Hepatic stellate cell (primary cell): ENCODE measurements around the gene CLINT1.
"Not testable (repeated sequence)": the region's sequence is repeated elsewhere in the genome, so short reads cannot be mapped to it uniquely, and the experiment has no call there.

ENCODE experiments used
- DNase-seq: peaks from one replicate; pipeline ENCODE4 v3.0.0; 2011; ENCODE audit warnings: low spot score

The CLINT1 gene

GRCh38 chr5:157858527-157859226 is at the start of gene CLINT1:
CLINT1 (minus strand) TSS chr5:157859145; CDS start chr5:157858970, 175 bp downstream.
- DNase-seq: peak; percentile 89

GRCh38 chr5:157908459-157908858 is 49.5 kb upstream of the CLINT1 start:
- DNase-seq: no peak

GRCh38 chr5:157907479-157907878 is 48.5 kb upstream of the CLINT1 start:
- DNase-seq: no peak

GRCh38 chr5:157903117-157903450 is 44.1 kb upstream of the CLINT1 start:
- DNase-seq: no peak

GRCh38 chr5:157902449-157903116 is 43.6 kb upstream of the CLINT1 start:
- no peak for DNase-seq

- DNase-seq: no peak
Observed at GRCh38 chr5:157900644-157901043, 41.7 kb upstream of the CLINT1 start.

DNA sequence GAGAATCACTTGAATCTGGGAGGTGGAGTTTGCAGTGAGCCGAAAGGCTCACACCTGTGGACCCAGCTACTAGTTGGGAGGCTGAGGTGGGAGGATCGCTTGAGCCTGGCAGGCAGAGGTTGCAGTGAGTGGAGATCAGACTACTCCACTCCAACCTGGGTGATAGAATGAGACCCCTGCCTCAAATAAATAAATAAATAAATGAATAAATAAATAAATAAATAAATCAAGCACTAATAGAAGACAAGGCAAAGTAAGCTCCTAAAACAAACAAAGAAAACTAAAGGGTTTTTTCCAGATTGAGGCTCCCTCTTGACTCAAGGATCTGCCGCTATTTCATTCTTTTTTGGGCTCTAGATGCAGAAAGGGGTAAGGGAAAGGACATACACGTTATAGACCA is 34.7 kb upstream of the CLINT1 start:
- DNase-seq: no peak

- DNase-seq: no peak
Observed at GRCh38 chr5:157892974-157893373, 34.0 kb upstream of the CLINT1 start.

DNA sequence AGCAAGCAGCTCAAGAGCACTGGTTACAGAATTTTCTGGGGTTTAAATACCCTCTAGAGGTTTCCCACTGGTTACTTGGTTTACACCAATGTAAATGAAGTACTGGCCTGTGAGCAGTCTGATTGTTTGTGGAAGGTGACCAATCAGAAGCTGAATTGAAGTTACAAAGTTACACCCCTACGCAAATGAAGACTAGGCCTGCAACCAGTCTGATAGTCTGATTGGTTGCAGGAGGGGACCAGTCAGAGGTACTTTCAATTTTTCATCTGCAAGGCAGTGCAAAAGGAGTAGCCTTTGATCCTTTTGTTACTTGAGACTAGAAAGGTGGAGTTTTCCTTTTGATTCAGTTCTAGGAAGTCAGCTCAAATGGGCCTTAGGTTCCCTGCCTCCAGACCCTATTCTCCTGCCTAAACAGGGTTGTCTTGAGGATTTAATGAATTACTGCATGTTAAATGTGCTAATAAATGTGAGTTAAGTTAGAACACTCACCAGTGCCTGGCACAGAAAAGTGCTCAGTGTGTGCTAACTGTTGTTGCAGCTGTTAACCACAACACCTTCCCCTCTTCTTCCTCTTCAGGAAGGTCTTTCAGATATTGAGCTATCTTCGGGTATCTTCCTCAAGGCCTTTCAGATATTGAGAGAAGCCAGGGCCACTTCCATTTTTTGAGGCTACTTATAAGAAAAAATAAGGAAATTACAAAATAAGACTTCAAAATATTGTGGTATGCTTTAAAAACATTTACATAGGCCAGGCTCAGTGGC is 32.1 kb upstream of the CLINT1 start:
- DNase-seq: no peak

- DNase-seq: no peak
Observed at GRCh38 chr5:157888814-157889532, 30.0 kb upstream of the CLINT1 start.

DNA sequence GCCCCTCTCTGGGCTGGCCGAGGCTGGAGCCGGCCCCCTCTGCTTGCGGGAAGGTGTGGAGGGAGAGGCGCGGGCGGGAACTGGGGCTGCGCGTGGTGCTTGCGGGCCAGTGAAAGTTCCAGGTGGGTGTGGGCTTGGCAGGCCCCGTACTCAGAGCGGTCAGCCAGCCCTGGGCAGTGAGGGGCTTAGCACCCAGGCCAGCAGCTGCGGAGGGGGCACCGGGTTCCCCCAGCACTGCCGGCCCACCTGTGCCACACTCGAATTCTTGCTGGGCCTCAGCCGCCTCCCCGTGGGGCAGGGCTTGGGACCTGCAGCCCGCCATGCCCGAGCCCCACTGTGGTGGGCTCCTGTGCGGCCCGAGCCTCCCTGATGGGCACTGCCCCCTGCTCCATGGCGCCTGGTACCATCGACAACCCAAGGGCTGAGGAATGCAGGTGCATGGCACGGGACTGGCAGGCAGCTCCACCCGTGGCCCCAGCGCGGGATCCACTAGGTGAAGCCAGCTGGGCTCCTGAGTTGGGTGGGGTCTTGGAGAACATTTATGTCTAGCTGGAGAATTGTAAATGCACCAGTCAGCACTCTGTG is 27.9 kb upstream of the CLINT1 start:
- DNase-seq: no peak

DNA sequence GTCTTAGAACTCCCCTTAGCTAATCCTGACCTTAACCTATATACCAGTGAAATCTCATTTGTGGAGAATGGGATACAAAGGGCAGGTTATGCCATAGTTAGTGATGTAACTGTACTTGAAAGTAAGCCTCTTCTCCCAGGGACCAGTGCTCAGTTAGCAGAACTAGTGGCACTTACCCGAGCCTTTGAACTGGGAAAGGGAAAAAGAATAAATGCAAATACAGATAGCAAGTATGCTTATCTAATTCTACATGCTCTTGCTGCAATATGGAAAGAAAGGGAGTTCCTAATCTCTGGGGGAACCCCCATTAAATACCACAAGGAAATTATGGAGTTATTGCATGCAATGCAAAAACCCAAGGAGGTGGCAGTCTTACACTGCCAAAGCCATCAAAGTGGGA is 26.1 kb upstream of the CLINT1 start:
- DNase-seq: not testable (repeated sequence)

DNA sequence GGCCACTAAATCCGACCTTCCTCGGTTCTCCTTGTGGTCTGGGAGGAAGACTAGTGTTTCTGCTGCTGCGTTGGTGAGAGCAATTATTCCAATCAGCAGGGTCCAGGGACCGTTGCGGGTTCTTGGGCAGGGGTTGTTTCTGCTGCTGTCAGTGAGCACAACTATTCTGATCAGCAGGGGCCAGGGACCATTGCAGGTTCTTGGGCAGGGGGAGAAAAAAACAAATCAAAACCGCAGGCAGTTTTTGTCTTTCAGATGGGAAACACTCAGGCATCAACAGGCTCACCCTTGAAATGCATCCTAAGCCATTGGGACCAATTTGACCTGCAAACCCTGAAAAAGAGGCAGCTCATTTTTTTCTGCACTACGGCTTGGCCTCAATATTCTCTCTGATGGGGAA is 22.6 kb upstream of the CLINT1 start:
- DNase-seq: not testable (repeated sequence)

DNA sequence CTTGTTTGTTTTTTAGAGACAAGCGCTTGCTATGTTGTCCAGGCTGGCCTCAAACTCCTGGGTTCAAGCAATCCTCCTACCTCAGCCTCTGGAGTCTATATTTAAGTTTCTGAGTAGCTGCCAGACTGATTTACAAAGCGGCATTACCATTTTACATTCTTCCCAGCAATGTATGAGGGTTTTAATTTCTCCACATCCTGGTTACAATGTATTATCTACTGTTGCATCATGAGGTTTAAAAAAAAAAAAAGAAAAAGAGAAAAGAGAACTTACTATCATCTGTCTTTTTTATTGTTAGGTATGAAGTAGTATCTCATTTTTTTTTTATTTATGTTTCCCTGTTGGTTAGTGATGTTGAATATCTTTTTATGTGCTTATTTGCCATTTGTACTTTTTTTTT is 18.9 kb upstream of the CLINT1 start:
- no peak for DNase-seq

DNA sequence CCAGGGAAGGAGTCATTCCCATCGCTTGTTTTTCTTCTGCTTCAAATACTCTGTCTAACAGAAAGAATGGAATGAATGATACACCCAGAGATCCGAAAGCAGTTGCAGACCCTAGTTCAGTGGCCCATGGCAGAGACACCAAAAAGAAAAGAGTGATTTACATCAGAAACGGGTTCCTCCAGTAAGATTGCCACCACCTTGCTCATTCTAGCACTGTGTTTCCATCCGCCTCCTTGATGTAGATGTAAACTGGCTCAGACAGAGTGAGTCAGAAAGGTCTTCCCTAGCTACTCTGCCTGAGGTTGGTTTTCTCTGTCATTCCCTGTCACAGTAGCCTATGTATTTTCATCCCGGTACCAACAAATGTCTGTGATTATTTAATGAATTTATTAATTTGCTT is 15.9 kb upstream of the CLINT1 start:
- no peak for DNase-seq

DNA sequence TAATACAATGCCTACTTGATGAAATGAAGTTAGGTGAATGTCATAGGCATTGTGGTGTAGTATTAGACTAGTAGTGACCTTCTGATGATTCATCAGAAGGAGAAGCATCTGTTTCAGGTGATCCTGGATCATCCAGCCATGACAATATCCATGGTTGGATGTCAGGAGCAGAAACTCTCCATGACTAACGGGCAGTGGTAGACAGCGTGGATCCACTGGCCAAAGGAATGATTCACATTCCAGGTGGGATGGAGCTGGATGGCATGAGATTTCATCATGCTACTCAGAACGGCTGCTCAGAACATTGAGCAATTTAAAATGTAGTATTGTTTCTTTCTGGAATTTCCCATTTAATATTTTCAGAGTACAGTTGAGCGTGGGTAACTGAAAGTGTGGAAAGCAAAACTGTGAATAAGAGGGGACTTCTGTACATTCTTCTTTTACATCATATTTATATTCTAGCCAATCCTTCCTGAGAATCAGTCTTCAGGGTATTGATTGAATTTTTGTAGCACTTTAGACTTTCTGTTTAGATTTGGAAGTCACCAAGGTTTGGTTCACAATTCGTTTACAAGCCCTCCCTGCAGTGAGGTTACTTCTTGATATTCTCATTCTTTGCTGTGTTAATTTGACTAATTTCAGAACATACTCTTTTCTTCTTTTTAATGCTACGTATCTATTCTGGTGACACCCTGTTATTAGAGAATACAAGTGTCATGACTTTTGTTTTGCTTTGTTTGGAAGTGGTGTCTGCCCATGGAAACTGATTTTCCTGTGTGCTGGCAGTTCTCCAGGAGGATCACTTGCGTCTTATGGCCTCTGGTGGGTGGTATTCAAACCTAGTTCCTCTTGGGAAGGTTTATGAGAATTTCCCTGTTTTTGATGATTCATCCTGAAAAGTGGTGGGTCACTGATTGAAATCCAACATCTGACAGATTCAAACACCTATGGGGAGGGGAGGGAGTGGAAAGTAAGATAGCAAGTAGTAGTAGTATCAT is 12.2 kb upstream of the CLINT1 start:
- no peak for DNase-seq

- no peak for DNase-seq
Observed at GRCh38 chr5:157867751-157868387, 8.9 kb upstream of the CLINT1 start.

DNA sequence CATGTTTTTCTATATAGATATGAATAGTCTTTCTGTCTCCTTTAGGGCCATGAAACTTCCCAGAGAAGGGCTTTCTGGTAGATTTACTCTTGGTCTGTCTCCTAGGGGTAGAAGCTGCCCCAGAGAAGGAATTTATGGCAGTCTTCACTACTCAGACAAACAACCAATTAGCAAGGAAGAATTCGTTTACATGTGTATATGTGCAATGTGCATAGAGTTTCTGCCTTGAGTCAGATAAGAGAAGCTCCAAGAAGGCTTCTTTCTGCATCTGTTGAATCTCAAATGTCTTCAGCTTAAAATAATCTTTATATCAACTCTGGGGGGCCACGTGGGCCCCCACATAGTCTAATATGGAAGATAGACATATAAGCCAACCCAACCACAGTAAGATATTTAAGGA is 7.6 kb upstream of the CLINT1 start:
- no peak for DNase-seq

DNA sequence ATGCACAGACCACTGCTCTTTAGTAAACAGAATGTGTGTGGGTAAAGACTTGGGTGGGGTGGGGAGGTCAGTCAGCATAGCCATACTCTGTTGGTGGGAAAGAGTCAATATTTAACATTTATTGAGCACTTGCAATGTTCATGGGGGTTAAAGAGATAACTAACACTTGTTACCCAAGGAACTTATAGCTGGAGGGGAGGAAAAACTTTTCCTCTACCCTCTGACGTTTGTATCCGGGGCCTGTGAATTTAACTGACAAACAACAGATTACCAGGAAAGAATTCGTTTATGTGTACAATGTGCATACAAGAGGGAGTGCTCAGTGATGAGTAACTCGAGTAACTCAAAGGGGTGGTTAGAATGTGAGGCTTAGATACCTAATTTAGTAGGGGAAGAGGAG is 6.8 kb upstream of the CLINT1 start:
- DNase-seq: peak; percentile 51

DNA sequence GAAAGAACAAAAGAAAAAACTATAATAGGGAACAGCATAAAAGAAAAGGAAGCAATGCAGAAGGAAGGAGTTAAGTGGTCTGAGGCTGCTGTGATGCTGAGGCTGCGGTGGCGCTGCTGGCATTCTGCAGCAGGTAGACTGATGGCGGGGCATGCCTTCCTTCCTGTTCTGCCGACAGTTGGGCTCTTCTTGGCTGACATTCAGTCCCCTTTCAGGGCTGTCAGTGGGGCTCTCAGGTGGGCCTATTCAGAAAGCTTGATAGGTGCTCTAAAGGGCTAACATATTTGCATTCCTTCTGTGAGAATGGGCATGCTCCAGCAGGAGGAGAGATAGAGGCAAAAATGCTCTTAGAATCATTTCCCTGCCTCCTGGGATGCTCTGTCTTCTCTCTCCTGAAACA is 5.1 kb upstream of the CLINT1 start:
- DNase-seq: no peak
